IMR-90 (cell line): ENCODE data around the gene FXYD4. TPM values are rescaled to one million over a fixed set of nuclear protein-coding genes. Genes with fewer than 3 reads are reported as not detected.
A peak's percentile ranks its signal among the peaks of the same experiment; 100 is the strongest.

Experiments
- ATAC-seq: fragments of 200-7000 bp; cut with Tn5 transposase; 2 replicates; pipeline ENCODE4 v1.9.1; 2020; ENCODE audit warnings: low read depth, mild to moderate bottlenecking, moderate library complexity
- BruUV-seq: library from RNA; stranded (reverse); fragments of 400-500 nt; replicated peaks from 2 replicates; lab custom pipeline; 2021; lab: Mats Ljungman, UMichigan
- CTCF ChIA-PET: fragments of 300-600 bp; formaldehyde crosslinking; extraction: SDS; loops from one replicate; lab custom pipeline; 2021; ENCODE audit warnings: antibody characterized with exemption; lab: Yijun Ruan, JAX
- POLR2A ChIA-PET: fragments of 300-600 bp; sonication (Branson Sonifier 250); formaldehyde crosslinking; loops from one replicate; lab custom pipeline; 2022; ENCODE audit warnings: antibody characterized with exemption; ENCODE audit not compliant: unreplicated experiment; lab: Charles Lee
- DNase-seq: peaks from one replicate; pipeline ENCODE4 v3.0.0; 2013
- H2AFZ ChIP-seq: replicated peaks from 2 replicates; pipeline ENCODE3; 2013; ENCODE audit warnings: low read length, mild to moderate bottlenecking; ENCODE audit not compliant: poor library complexity
- H2AK5ac ChIP-seq: 2 replicates; pipeline ENCODE4 v1.6.1; 2013; ENCODE audit warnings: low read depth, low read length, inconsistent platforms
- H2AK9ac ChIP-seq: replicated peaks from 2 replicates; pipeline ENCODE3; 2013; ENCODE audit warnings: mild to moderate bottlenecking, low read depth, low read length, moderate library complexity; ENCODE audit not compliant: poor library complexity
- H2BK120ac ChIP-seq: 2 replicates; pipeline ENCODE4 v1.6.1; 2013; ENCODE audit warnings: low read depth, low read length, inconsistent platforms
- H2BK15ac ChIP-seq: 3 replicates; pipeline ENCODE4 v1.6.1; 2013; ENCODE audit warnings: low read depth, low read length, inconsistent platforms
- H2BK20ac ChIP-seq: 2 replicates; pipeline ENCODE4 v1.6.1; 2013; ENCODE audit warnings: low read depth, mild to moderate bottlenecking, inconsistent platforms, low read length, moderate library complexity
- H2BK5ac ChIP-seq: 2 replicates; pipeline ENCODE4 v1.6.1; 2013; ENCODE audit warnings: mild to moderate bottlenecking, low read depth, low read length, inconsistent platforms; ENCODE audit not compliant: poor library complexity, severe bottlenecking
- H3K14ac ChIP-seq: replicated peaks from 2 replicates; pipeline ENCODE4 v1.6.1; 2013; ENCODE audit warnings: low read depth, low read length, inconsistent platforms
- H3K18ac ChIP-seq: 2 replicates; pipeline ENCODE4 v1.6.1; 2013; ENCODE audit warnings: low read depth, low read length, control low read depth
- H3K23ac ChIP-seq: 2 replicates; pipeline ENCODE4 v1.6.1; 2013; ENCODE audit warnings: low read depth, low read length, inconsistent platforms
- H3K27ac ChIP-seq: 2 replicates; pipeline ENCODE4 v1.5.1; 2013; ENCODE audit warnings: mild to moderate bottlenecking, control low read depth, low read length; ENCODE audit not compliant: insufficient read depth
- H3K27me3 ChIP-seq: 2 replicates; pipeline ENCODE4 v1.6.1; 2013; ENCODE audit warnings: low read length; ENCODE audit not compliant: control insufficient read depth, insufficient read depth
- H3K36me3 ChIP-seq: 2 replicates; pipeline ENCODE4 v1.6.1; 2013; ENCODE audit warnings: low read length, mixed read lengths; ENCODE audit not compliant: control insufficient read depth, insufficient read depth
- H3K4ac ChIP-seq: 2 replicates; pipeline ENCODE4 v1.6.1; 2013; ENCODE audit warnings: low read depth, low read length, inconsistent platforms
- H3K4me1 ChIP-seq: 2 replicates; pipeline ENCODE4 v1.6.1; 2013; ENCODE audit warnings: low read length, mixed read lengths; ENCODE audit not compliant: control insufficient read depth, insufficient read depth
- H3K4me2 ChIP-seq: 2 replicates; pipeline ENCODE4 v1.6.1; 2013; ENCODE audit warnings: low read depth, mild to moderate bottlenecking, control low read depth, low read length, moderate library complexity
- H3K4me3 ChIP-seq: 2 replicates; pipeline ENCODE4 v1.5.1; 2013; ENCODE audit warnings: low read depth, mild to moderate bottlenecking, control low read depth, low read length, moderate library complexity; ENCODE audit not compliant: insufficient read depth
- H3K56ac ChIP-seq: 2 replicates; pipeline ENCODE4 v1.6.1; 2013; ENCODE audit warnings: low read length, inconsistent platforms; ENCODE audit not compliant: insufficient read depth; ENCODE audit errors: extremely low read depth
- H3K79me1 ChIP-seq, 2 experiments: 2 replicates each; pipeline ENCODE4 v1.6.1; 2013; ENCODE audit warnings: low read length in 2 of 2, inconsistent platforms in 1 of 2, low read depth in 1 of 2
- H3K9ac ChIP-seq: 2 replicates; pipeline ENCODE4 v1.6.1; 2013; ENCODE audit warnings: low read depth, low read length, control low read depth
- H3K9me1 ChIP-seq: 2 replicates; pipeline ENCODE4 v1.6.1; 2013; ENCODE audit warnings: low read length, inconsistent platforms; ENCODE audit not compliant: insufficient read depth
- H3K9me3 ChIP-seq: 2 replicates; pipeline ENCODE4 v1.6.1; 2013; ENCODE audit warnings: low read length; ENCODE audit not compliant: control insufficient read depth, insufficient read depth
- H4K20me1 ChIP-seq: 2 replicates; pipeline ENCODE4 v1.6.1; 2013; ENCODE audit warnings: low read length, inconsistent platforms; ENCODE audit not compliant: insufficient read depth
- H4K5ac ChIP-seq: 2 replicates; pipeline ENCODE4 v1.6.1; 2013; ENCODE audit warnings: mild to moderate bottlenecking, low read depth, low read length, control low read depth
- H4K8ac ChIP-seq, 2 experiments: 2 replicates each; pipeline ENCODE4 v1.6.1; 2013; ENCODE audit warnings: low read depth in 2 of 2, low read length in 2 of 2, control low read depth in 1 of 2, inconsistent platforms in 1 of 2
- H4K91ac ChIP-seq: 2 replicates; pipeline ENCODE4 v1.6.1; 2013; ENCODE audit warnings: low read depth, low read length, inconsistent platforms; ENCODE audit not compliant: insufficient read depth
- BHLHE40 ChIP-seq: fragments of 150-350 bp; IDR thresholded peaks from 2 replicates; pipeline ENCODE4 v1.6.1; 2016; ENCODE audit warnings: mild to moderate bottlenecking, low read depth, low read length
- CTCF ChIP-seq: conservative IDR thresholded peaks from 2 replicates; pipeline ENCODE4 v1.5.1; 2012; ENCODE audit warnings: mild to moderate bottlenecking, low read depth, low read length, improper control_type of control experiment
- FOS ChIP-seq: fragments of 150-350 bp; IDR thresholded peaks from 2 replicates; pipeline ENCODE4 v1.6.1; 2016; ENCODE audit warnings: low read depth, low read length
- MAFK ChIP-seq: IDR thresholded peaks from 2 replicates; pipeline ENCODE4 v1.6.1; 2012; ENCODE audit warnings: low read depth, low read length, improper control_type of control experiment
- MAZ ChIP-seq: IDR thresholded peaks from 2 replicates; pipeline ENCODE4 v1.6.1; 2012; ENCODE audit warnings: low read depth, mild to moderate bottlenecking, low read length, improper control_type of control experiment, moderate library complexity, borderline replicate concordance
- MXI1 ChIP-seq: IDR thresholded peaks from 2 replicates; pipeline ENCODE4 v1.6.1; 2012; ENCODE audit warnings: low read depth, mild to moderate bottlenecking, low read length, moderate library complexity, borderline replicate concordance
- NFE2L2 ChIP-seq: fragments of 150-350 bp; IDR thresholded peaks from 2 replicates; pipeline ENCODE4 v1.6.1; 2016; ENCODE audit warnings: low read depth, mild to moderate bottlenecking, low read length
- RAD21 ChIP-seq: IDR thresholded peaks from 2 replicates; pipeline ENCODE4 v1.6.1; 2012; ENCODE audit warnings: low read length, improper control_type of control experiment
- RCOR1 ChIP-seq: IDR thresholded peaks from 2 replicates; pipeline ENCODE4 v1.6.1; 2012; ENCODE audit warnings: mild to moderate bottlenecking, low read length, improper control_type of control experiment; ENCODE audit not compliant: insufficient replicate concordance
- RFX5 ChIP-seq: IDR thresholded peaks from 2 replicates; pipeline ENCODE4 v1.8.0; 2012; ENCODE audit warnings: low read depth, mild to moderate bottlenecking, low read length, moderate library complexity
- SMC3 ChIP-seq: fragments of 150-350 bp; IDR thresholded peaks from 2 replicates; pipeline ENCODE4 v1.6.1; 2016; ENCODE audit warnings: low read depth, mild to moderate bottlenecking, antibody characterized with exemption, low read length, moderate library complexity
- WGBS, 2 experiments: methylation state at CpG; one replicate each; pipeline versions ENCODE4 v1.1.5 to v1.1.7; 2013; ENCODE audit warnings: missing lambda C conversion rate in 2 of 2; ENCODE audit not compliant: insufficient read length in 1 of 2; ENCODE audit errors: extremely low coverage in 2 of 2; 5-methylcytosine and 5-hydroxymethylcytosine counted together
- dilution Hi-C: fragments of 300-500 bp; cut with HindIII; formaldehyde crosslinking; loops from one replicate; pipeline ENCODE4 v1.14.3; 2018; ENCODE audit warnings: low sequenced_read_pairs; ENCODE audit not compliant: unreplicated experiment
- in situ Hi-C: fragments of 300-500 bp; cut with MboI; formaldehyde crosslinking; loops from 3 replicates; pipeline ENCODE4 v1.14.3; 2019; ENCODE audit warnings: low sequenced_read_pairs, inconsistent platforms, mixed read lengths
- intact Hi-C: fragments of 100-400 bp; cut with micrococcal nuclease; formaldehyde crosslinking; loops from 2 replicates; pipeline ENCODE4 v1.10.0; 2022
- polyA plus RNA-seq, 3 experiments: library from polyadenylated mRNA; depleted of rRNA; stranded (reverse); fragments of >200 nt; gene quantifications; 2 replicates each; pipeline ENCODE4 v1.2.3, GENCODE V29; 2012; ENCODE audit warnings: low replicate concordance in 1 of 3
- total RNA-seq: library from RNA; depleted of rRNA; stranded (reverse); fragments of >200 nt; gene quantifications from 2 replicates; pipeline ENCODE4 v1.2.3, GENCODE V29; 2012
- TF ChIP-seq, protein P1 (sequence below): fragments of 150-350 bp; IDR thresholded peaks from 2 replicates; pipeline ENCODE4 v1.6.1; 2016; ENCODE audit warnings: low read depth, mild to moderate bottlenecking, low read length, moderate library complexity, borderline replicate concordance

The FXYD4 gene
- total and polyA plus RNA-seq, 2 of the 4 experiments (the other 2 are of a cell fraction), result not detected

- TF ChIP-seq MAFK, result no peak
Measured at GRCh38 chr10:43407148-43407575, 35.7 kb downstream of the FXYD4 start (continued).

DNA sequence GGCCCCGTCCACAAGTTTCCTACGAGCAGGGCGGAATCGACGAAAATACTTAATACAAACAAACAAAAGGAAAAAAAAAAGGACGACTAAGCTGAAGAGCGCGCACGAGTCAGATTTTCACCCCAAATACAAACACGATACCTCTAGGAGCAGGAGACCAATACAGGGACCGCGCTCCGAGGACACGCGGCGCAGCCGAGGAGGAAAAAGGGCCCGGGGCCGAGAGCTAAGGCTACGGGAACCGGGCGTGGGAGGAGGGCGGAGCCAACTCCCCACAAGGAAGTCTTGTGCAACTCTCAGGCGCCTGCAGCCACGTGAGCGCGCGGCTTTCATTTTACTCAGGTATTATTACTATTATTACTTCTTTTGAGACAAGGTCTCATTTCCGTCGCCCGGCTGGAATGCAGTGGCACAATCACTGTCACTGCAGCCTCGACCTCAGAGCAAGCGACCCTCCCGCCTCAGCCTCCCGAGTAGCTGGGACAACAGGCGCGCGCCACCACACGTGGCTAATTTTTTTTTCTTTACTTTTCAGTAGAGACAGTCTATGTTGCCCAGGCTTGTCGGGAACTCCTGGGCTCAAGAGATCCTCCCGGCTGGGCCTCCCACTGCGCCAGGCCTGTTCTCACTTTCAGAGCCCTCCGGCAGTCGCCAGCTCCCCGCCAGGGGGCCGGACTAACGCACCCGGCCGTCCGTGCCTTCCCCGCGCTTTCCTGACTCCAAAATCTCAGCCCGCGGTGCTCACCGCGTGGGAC lies 36.3 kb downstream of the FXYD4 start:
- peak overlapping the region; percentile 84 for H2AFZ ChIP-seq
- no peak overlapping the region for H2BK120ac ChIP-seq
- WGBS, 2 experiments, result 0% methylated on average over 24 of the region's 56 CpGs; no CpG with 5 or more reads in 1 of the 2 experiments
- peak overlapping the region; percentile 79 for H2BK5ac ChIP-seq
- H4K8ac ChIP-seq, result peak overlapping the region; percentile 44 to 91; a peak in 3 of 4 replicates
- H3K23ac ChIP-seq, result peak overlapping the region; percentile 71
- POLR2A ChIA-PET, result interaction anchor here (0.6 kb wide), 1 partner anchor 39 kb away, joined by 4 read pairs; no protein-coding TSS in a partner anchor
- no peaks in the 10 kb centered on the region; the same call in 1 of the 2 replicates for H3K9me1 ChIP-seq
- H4K20me1 ChIP-seq, result peaks cover 57% of the 10 kb centered on the region
- 0 out of 2 replicates have a peak, but pooled peaks cover 2% of the 10 kb centered on the region for H3K36me3 ChIP-seq
- H3K4me2 ChIP-seq, result peak overlapping the region; percentile 88
- peaks cover 2% of the 10 kb centered on the region; the same call in 1 of the 2 replicates for H3K4me1 ChIP-seq
- H4K91ac ChIP-seq, result peak overlapping the region; percentile 79
- H4K5ac ChIP-seq, result no peak overlapping the region
- no peaks in the 10 kb centered on the region for H3K27me3 ChIP-seq
- in situ Hi-C loops, result loop anchor here (25.0 kb wide), 1 partner anchor 1580 kb away; the partner anchor contains the start of gene DEPP1
- DNase-seq (peak; percentile 89), ATAC-seq (peak; percentile 36)
- H3K14ac ChIP-seq, result peak overlapping the region; percentile 62
- H3K27ac ChIP-seq, result peak overlapping the region; percentile 96
- peak overlapping the region; percentile 97 for H2AK9ac ChIP-seq
- peak overlapping the region; percentile 82 for H3K4me3 ChIP-seq
- H3K18ac ChIP-seq, result peak overlapping the region; percentile 68; the same call in 1 of the 2 replicates
- no peak overlapping the region for H2BK20ac ChIP-seq
- CTCF ChIA-PET, result no interaction called here
- H3K9ac ChIP-seq, result peak overlapping the region; percentile 94
- H2BK15ac ChIP-seq, result no peak overlapping the region
- no TSS peak for BruUV-seq
- intact Hi-C loops, result loop anchor here (5.0 kb wide), 1 partner anchor 270 kb away; the partner anchor contains the start of gene CSGALNACT2
- H3K9me3 ChIP-seq, result no peaks in the 10 kb centered on the region
- H3K56ac ChIP-seq, result peak overlapping the region; percentile 97
- dilution Hi-C loops, result no loop called here
- peak overlapping the region; percentile 84 for H3K4ac ChIP-seq
- peak overlapping the region; percentile 85 for H2AK5ac ChIP-seq
- H3K79me1 ChIP-seq, result peaks cover 4 to 23% of the 10 kb centered on the region in 2 experiments; a peak in 2 of 4 replicates
- no peak; the same call in 1 of the 2 replicates for TF ChIP-seq MAZ
- TF ChIP-seq MXI1, result peak; percentile 94
- TF ChIP-seq CTCF, result peak; percentile 43
- peak; percentile 25; the same call in 1 of the 2 replicates for TF ChIP-seq SMC3
- no peak for TF ChIP-seq RCOR1
- TF ChIP-seq, protein P1, sequence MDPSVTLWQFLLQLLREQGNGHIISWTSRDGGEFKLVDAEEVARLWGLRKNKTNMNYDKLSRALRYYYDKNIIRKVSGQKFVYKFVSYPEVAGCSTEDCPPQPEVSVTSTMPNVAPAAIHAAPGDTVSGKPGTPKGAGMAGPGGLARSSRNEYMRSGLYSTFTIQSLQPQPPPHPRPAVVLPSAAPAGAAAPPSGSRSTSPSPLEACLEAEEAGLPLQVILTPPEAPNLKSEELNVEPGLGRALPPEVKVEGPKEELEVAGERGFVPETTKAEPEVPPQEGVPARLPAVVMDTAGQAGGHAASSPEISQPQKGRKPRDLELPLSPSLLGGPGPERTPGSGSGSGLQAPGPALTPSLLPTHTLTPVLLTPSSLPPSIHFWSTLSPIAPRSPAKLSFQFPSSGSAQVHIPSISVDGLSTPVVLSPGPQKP, result no peak
- TF ChIP-seq RFX5, result no peak
- peak; percentile 93 for TF ChIP-seq BHLHE40
- TF ChIP-seq RAD21, result no peak
- no peak for TF ChIP-seq NFE2L2
- no peak for TF ChIP-seq MAFK
- TF ChIP-seq FOS, result no peak
